NCI-H510A treated with DMSO at 0.1 percent for 48 hours (cell line): Measurements from ENCODE around the gene RAB8B.
"Not testable (repeated sequence)": the region's sequence is repeated elsewhere in the genome, so short reads cannot be mapped to it uniquely, and the experiment has no call there.

ENCODE experiments used
- DNase-seq: peaks from one replicate; lab custom pipeline; 2025; lab: John Stamatoyannopoulos, UW

RAB8B gene

GRCh38 chr15:63210151-63211091, 21.0 kb downstream of the RAB8B start:
- DNase-seq, result no peak

GRCh38 chr15:63211092-63211490, 21.7 kb downstream of the RAB8B start:
- no peak for DNase-seq

- no peak for DNase-seq
These were observed 22.1 kb downstream of the RAB8B start for GRCh38 chr15:63211549-63211948.

GRCh38 chr15:63212050-63213004, 22.9 kb downstream of the RAB8B start:
- DNase-seq, result no peak

- DNase-seq, result no peak
These were observed 28.8 kb downstream of the RAB8B start for GRCh38 chr15:63218100-63218808.

- DNase-seq, result no peak
These were observed 29.8 kb downstream of the RAB8B start for GRCh38 chr15:63219196-63219710.

GRCh38 chr15:63221346-63221745, 31.9 kb downstream of the RAB8B start:
- no peak for DNase-seq

GRCh38 chr15:63223463-63223862, 34.1 kb downstream of the RAB8B start:
- DNase-seq, result no peak

- DNase-seq, result no peak
These were observed 36.0 kb downstream of the RAB8B start for GRCh38 chr15:63225381-63225780.

- no peak for DNase-seq
These were observed 36.9 kb downstream of the RAB8B start for GRCh38 chr15:63226155-63226883.

GRCh38 chr15:63226966-63227401, 37.6 kb downstream of the RAB8B start:
- no peak for DNase-seq

GRCh38 chr15:63227689-63228088, 38.3 kb downstream of the RAB8B start:
- DNase-seq, result no peak

GRCh38 chr15:63231206-63231605, 41.8 kb downstream of the RAB8B start:
- DNase-seq, result no peak

- no peak for DNase-seq
These were observed 42.3 kb downstream of the RAB8B start for GRCh38 chr15:63231706-63232105.

GRCh38 chr15:63232405-63232804, 43.0 kb downstream of the RAB8B start:
- DNase-seq, result no peak

GRCh38 chr15:63232943-63233342, 43.5 kb downstream of the RAB8B start:
- no peak for DNase-seq

GRCh38 chr15:63233667-63234423, 44.4 kb downstream of the RAB8B start:
- DNase-seq, result no peak

- DNase-seq, result no peak
These were observed 45.1 kb downstream of the RAB8B start for GRCh38 chr15:63234451-63234870.

GRCh38 chr15:63236272-63236671, 46.9 kb downstream of the RAB8B start:
- DNase-seq, result no peak

- not testable (repeated sequence) for DNase-seq
These were observed 47.7 kb downstream of the RAB8B start for GRCh38 chr15:63237086-63237485.
